HepG2 (cell line): ENCODE data around the gene GNMT. TPM values are rescaled to one million over a fixed set of nuclear protein-coding genes. Genes with fewer than 3 reads are reported as not detected.

Source experiments
- ADNP ChIP-seq: sonication (generic); formaldehyde crosslinking; IDR thresholded peaks from 2 replicates; pipeline ENCODE4 v1.4.0; 2020; ENCODE audit warnings: missing genetic modification reagents
- ATF7 ChIP-seq, 2 experiments: fragments of 450-650 bp in 1 of 2; sonication (generic) in 1 of 2; formaldehyde crosslinking in 1 of 2; IDR thresholded peaks; 2 replicates each; pipeline versions ENCODE4 v1.4.0 to v1.6.1; 2016 to 2020; ENCODE audit warnings: antibody characterized with exemption in 1 of 2, mild to moderate bottlenecking in 1 of 2, missing genetic modification reagents in 1 of 2
- DMTF1 ChIP-seq: sonication (generic); formaldehyde crosslinking; IDR thresholded peaks from 2 replicates; pipeline ENCODE4 v1.4.0; 2020; ENCODE audit warnings: mild to moderate bottlenecking, missing genetic modification reagents
- HNF1A ChIP-seq, 2 experiments: sonication (generic) in 1 of 2; formaldehyde crosslinking in 1 of 2; IDR thresholded peaks; 2 replicates each; pipeline versions ENCODE4 v1.4.0 to v1.6.1; 2016 to 2020; ENCODE audit warnings: borderline replicate concordance in 1 of 2, low read depth in 1 of 2, mild to moderate bottlenecking in 1 of 2, missing genetic modification reagents in 1 of 2
- JUND ChIP-seq: sonication (generic); formaldehyde crosslinking; IDR thresholded peaks from 2 replicates; pipeline ENCODE4 v1.8.0; 2022; ENCODE audit warnings: mild to moderate bottlenecking, missing genetic modification reagents
- TAF1 ChIP-seq: sonication (generic); formaldehyde crosslinking; IDR thresholded peaks from 2 replicates; pipeline ENCODE4 v1.4.0; 2020; ENCODE audit warnings: missing genetic modification reagents
- ZNF691 ChIP-seq: sonication (generic); formaldehyde crosslinking; IDR thresholded peaks from 2 replicates; pipeline ENCODE4 v1.4.0; 2020; ENCODE audit warnings: missing genetic modification reagents, low read depth, mild to moderate bottlenecking, borderline replicate concordance
- polyA plus RNA-seq, 8 experiments: library from polyadenylated mRNA; depleted of rRNA in 3 of 8; stranded (reverse) in 7 of 8; unstranded in 1 of 8; fragments of >200 nt; fragmentation: Illumina TruSeq in 4 of 8; extraction: Trizol in 4 of 8; gene quantifications; 2 replicates each; pipeline versions ENCODE4 v1.2.1 to v1.2.3, GENCODE V29; 2011 to 2016; ENCODE audit warnings: low read depth in 4 of 8, missing spikeins in 1 of 8, mixed read lengths in 1 of 8; ENCODE audit not compliant: insufficient read depth in 1 of 8
- total RNA-seq, 5 experiments: library from RNA; depleted of rRNA; stranded (reverse); fragments of >200 nt; fragmentation: Illumina TruSeq; extraction: Trizol; gene quantifications; 2 replicates each; pipeline ENCODE4 v1.2.3, GENCODE V29; 2016; ENCODE audit warnings: low read depth in 1 of 5
- TF ChIP-seq, protein P1 (sequence below): sonication (generic); formaldehyde crosslinking; IDR thresholded peaks from 2 replicates; pipeline ENCODE4 v1.5.0; 2020; ENCODE audit warnings: mild to moderate bottlenecking, missing genetic modification reagents

Gene GNMT
- total and polyA plus RNA-seq, 2 of the 13 experiments (the other 11 are each of a cell fraction or from before 2014, with no cell fraction given) = 2.8 to 7.0 TPM

DNA sequence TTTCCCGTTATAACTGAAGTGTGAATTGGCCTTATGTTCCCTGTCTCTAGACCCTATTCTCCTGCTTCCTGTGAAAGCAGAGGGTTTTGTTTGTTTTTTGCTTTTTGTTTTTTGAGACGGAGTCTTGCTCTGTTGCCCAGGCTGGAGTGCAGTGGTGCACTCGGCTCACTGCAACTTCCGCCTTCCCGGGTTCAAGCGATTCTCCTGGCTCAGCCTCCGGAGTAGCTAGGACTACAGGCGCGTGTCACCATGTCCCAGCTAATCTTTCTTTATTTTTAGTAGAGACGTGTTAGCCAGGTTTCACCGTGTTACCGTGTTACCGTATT is 674 bp upstream of the GNMT start (continued):
- TF ChIP-seq HNF1A (IDR thresholded peaks at IDR 0.05; ENCODE audit: low read depth) (no peak), HNF1A (CRISPR knock-in tag; IDR thresholded peaks at IDR 0.05; ENCODE audit: borderline replicate concordance) (0 out of 2 replicates have a peak, but pooled peaks have one; percentile 17), ZNF691 (0 out of 2 replicates have a peak, but pooled peaks have one; percentile 10), TAF1 (CRISPR knock-in tag) (no peak), ADNP (CRISPR knock-in tag) (0 out of 2 replicates have a peak, but pooled peaks have one; percentile 59), JUND (CRISPR knock-in tag) (0 out of 2 replicates have a peak, but pooled peaks have one; percentile 7), DMTF1 (0 out of 2 replicates have a peak, but pooled peaks have one; percentile 68), ATF7 (IDR thresholded peaks at IDR 0.05) (no peak), ATF7 (CRISPR knock-in tag; IDR thresholded peaks at IDR 0.05) (no peak)
- TF ChIP-seq, protein P1, sequence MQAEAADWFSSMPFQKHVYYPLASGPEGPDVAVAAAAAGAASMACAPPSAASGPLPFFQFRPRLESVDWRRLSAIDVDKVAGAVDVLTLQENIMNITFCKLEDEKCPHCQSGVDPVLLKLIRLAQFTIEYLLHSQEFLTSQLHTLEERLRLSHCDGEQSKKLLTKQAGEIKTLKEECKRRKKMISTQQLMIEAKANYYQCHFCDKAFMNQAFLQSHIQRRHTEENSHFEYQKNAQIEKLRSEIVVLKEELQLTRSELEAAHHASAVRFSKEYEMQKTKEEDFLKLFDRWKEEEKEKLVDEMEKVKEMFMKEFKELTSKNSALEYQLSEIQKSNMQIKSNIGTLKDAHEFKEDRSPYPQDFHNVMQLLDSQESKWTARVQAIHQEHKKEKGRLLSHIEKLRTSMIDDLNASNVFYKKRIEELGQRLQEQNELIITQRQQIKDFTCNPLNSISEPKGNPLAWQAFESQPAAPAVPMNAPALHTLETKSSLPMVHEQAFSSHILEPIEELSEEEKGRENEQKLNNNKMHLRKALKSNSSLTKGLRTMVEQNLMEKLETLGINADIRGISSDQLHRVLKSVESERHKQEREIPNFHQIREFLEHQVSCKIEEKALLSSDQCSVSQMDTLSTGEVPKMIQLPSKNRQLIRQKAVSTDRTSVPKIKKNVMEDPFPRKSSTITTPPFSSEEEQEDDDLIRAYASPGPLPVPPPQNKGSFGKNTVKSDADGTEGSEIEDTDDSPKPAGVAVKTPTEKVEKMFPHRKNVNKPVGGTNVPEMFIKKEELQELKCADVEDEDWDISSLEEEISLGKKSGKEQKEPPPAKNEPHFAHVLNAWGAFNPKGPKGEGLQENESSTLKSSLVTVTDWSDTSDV = no peak
